Measurements from ENCODE around the gene IFITM1. TPM values are rescaled to one million over a fixed set of nuclear protein-coding genes. Genes with fewer than 3 reads are reported as not detected.
"Not testable (repeated sequence)": the region's sequence is repeated elsewhere in the genome, so short reads cannot be mapped to it uniquely, and the experiment has no call there.

Gene IFITM1
- total and polyA plus RNA-seq, 2 donors (not counting 1 experiment from before 2014, with no cell fraction given) = 21.1 to 93.0 TPM

DNA sequence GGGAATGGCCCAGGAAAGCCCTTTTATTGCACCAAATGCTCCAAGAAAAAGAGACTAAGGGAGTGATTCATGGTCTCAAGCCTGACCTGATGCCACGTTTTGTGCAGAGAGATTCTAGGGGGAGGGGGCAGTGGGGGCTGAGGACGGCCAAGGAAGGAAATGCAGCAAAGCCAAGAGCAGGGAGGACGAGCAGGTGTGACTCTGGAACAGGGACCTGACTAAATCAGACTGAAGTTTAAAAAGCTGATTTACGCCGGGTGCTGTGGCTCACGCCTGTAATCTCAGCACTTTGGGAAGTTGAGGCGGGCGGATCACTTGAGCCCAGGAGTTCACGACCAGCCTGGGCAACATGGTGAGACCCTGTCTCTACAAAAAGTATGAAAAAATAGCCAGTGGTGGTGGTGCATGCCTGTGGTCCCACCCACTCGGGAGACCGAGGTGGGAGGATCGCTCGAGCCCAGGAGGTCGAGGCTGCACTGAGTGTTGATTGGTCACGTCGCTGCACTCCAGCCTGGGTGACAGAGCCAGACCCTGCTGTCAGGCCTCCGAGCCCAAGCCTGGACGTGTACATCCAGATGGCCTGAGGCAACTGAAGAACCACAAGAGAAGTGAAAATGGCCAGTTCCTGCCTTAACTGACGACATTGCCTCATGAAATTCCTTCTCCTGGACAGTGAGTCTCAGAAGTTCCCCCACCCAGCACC lies 17.7 kb downstream of the IFITM1 start:
- no peak overlapping the region for H3K4me2 ChIP-seq (ENCODE audit: extremely low read depth, insufficient read depth, low read length)
- no peak for DNase-seq (ENCODE audit: low read depth in 2 of 2)
- no peaks in the 10 kb centered on the region for H3K9me3 ChIP-seq (ENCODE audit: control insufficient read depth, insufficient read depth, low read depth, low read length)
- H3K27ac ChIP-seq (ENCODE audit: insufficient read depth, low read length) = no peak overlapping the region
- H3K4me3 ChIP-seq (replicated peaks in 1 of 4; ENCODE audit: control extremely low read depth in 1 of 4, insufficient read depth in 1 of 4, low read depth in 3 of 4, low read length in 4 of 4) = no peak overlapping the region
- H3K4me1 ChIP-seq (ENCODE audit: control insufficient read depth, extremely low read depth, insufficient read depth, low read length) = peaks cover 8% of the 10 kb centered on the region
- no peak overlapping the region for H3K9ac ChIP-seq (ENCODE audit: insufficient read depth, low read length)
- no peaks in the 10 kb centered on the region for H3K79me2 ChIP-seq (ENCODE audit: control insufficient read depth, insufficient read depth, low read length)
- H4K20me1 ChIP-seq (ENCODE audit: control insufficient read depth, extremely low read depth, insufficient read depth, low read length) = no peaks in the 10 kb centered on the region
- H2AFZ ChIP-seq (ENCODE audit: low read length) = no peak overlapping the region
- TF ChIP-seq, protein P1, sequence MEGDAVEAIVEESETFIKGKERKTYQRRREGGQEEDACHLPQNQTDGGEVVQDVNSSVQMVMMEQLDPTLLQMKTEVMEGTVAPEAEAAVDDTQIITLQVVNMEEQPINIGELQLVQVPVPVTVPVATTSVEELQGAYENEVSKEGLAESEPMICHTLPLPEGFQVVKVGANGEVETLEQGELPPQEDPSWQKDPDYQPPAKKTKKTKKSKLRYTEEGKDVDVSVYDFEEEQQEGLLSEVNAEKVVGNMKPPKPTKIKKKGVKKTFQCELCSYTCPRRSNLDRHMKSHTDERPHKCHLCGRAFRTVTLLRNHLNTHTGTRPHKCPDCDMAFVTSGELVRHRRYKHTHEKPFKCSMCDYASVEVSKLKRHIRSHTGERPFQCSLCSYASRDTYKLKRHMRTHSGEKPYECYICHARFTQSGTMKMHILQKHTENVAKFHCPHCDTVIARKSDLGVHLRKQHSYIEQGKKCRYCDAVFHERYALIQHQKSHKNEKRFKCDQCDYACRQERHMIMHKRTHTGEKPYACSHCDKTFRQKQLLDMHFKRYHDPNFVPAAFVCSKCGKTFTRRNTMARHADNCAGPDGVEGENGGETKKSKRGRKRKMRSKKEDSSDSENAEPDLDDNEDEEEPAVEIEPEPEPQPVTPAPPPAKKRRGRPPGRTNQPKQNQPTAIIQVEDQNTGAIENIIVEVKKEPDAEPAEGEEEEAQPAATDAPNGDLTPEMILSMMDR (conservative IDR thresholded peaks at IDR 0.05 in 1 of 2, IDR thresholded peaks at IDR 0.05 in 1 of 2; ENCODE audit: low read depth in 1 of 2, low read length in 2 of 2) = no peak
- no peak for TF ChIP-seq EZH2 (IDR thresholded peaks at IDR 0.05; ENCODE audit: low read length, missing control alignments)
- no peaks in the 10 kb centered on the region for H3K36me3 ChIP-seq (ENCODE audit: control insufficient read depth, insufficient read depth, low read length)
- no peaks in the 10 kb centered on the region for H3K27me3 ChIP-seq (ENCODE audit: control insufficient read depth, insufficient read depth, low read length)

DNA sequence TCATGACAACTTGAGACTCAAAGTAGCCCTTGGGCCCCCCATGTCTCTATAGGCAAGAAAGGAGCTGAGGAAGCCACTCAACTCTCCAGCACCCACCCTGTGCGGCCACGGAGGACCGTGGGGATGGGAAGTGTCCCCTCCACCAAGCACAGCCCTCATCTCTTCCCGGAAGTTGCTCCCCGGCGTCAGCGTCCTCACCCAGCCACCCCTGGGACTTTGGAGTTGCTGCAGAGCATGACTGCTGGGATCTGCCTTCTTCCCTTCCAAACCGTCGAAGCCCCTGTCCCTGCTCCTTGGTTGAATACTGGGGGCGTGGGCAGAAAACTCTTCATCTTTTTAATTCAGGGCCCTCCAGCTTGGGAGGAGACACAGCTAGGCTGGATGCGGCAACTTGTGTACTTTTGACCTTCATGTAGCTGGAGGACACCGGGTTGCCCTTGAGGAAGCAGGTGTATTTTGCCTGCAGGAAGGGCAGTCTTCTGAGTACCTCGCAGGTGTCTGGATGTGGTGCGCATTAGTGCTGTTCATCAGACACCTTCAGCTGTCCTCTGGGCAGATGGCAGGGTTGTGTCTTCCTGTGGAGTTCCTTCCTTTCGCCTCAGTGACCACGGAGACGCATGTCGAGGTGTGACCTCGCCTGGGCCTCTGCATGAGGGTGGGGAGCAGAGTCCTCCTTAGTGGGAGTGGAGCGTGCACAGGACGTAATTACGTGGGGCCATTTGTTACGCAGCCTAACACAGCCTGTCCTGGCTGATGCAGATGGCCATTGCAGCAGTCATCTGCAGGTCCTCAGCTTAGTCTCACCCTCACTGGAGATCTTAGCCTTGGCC lies 19.0 kb downstream of the IFITM1 start:
- Histone ChIP-seq H3K79me2 (ENCODE audit: control insufficient read depth, insufficient read depth, low read length) (no peaks in the 10 kb centered on the region), H2AFZ (ENCODE audit: low read length) (no peak overlapping the region), H3K4me3 (replicated peaks in 1 of 4; ENCODE audit: control extremely low read depth in 1 of 4, insufficient read depth in 1 of 4, low read depth in 3 of 4, low read length in 4 of 4) (no peak overlapping the region), H3K36me3 (ENCODE audit: control insufficient read depth, insufficient read depth, low read length) (no peaks in the 10 kb centered on the region), H3K9ac (ENCODE audit: insufficient read depth, low read length) (no peak overlapping the region), H3K4me2 (ENCODE audit: extremely low read depth, insufficient read depth, low read length) (no peak overlapping the region), H3K27ac (ENCODE audit: insufficient read depth, low read length) (no peak overlapping the region), H3K9me3 (ENCODE audit: control insufficient read depth, insufficient read depth, low read depth, low read length) (no peaks in the 10 kb centered on the region), H3K4me1 (ENCODE audit: control insufficient read depth, extremely low read depth, insufficient read depth, low read length) (no peaks in the 10 kb centered on the region), H4K20me1 (ENCODE audit: control insufficient read depth, extremely low read depth, insufficient read depth, low read length) (no peaks in the 10 kb centered on the region), H3K27me3 (ENCODE audit: control insufficient read depth, insufficient read depth, low read length) (no peaks in the 10 kb centered on the region)
- TF ChIP-seq EZH2 (IDR thresholded peaks at IDR 0.05; ENCODE audit: low read length, missing control alignments) = no peak
- TF ChIP-seq, protein P1 (conservative IDR thresholded peaks at IDR 0.05 in 1 of 2, IDR thresholded peaks at IDR 0.05 in 1 of 2; ENCODE audit: low read depth in 1 of 2, low read length in 2 of 2) = no peak
- DNase-seq (ENCODE audit: low read depth in 2 of 2) = no peak

DNA sequence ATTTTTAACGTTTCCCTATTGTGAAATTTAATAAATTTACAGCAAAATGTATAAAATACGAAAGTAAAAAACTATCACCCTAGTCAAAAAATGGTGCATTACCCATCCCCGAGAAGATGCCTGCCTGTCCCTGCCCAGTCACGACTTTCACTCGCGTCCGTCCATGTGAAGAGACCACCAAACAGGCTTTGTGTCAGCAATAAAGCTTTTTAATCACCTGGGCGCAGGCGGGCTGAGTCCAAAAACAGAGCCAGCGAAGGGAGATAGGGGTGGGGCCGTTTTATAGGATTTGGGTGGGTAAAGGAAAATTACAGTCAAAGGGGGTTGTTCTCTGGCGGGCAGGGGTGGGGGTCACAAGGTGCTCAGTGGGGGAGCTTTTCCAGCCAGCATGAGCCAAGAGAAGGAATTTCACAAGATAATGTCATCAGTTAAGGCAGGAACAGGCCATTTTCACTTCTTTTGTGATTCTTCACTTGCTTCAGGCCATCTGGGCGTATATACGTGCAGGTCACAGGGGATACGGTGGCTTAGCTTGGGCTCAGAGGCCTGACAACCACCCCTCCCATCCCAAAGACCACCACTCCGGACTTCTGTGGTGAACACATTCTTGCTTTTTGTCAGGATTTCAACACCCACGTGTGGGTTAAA lies 19.9 kb downstream of the IFITM1 start:
- H3K79me2 ChIP-seq (ENCODE audit: control insufficient read depth, insufficient read depth, low read length); H3K27ac ChIP-seq (ENCODE audit: insufficient read depth, low read length); H3K4me2 ChIP-seq (ENCODE audit: extremely low read depth, insufficient read depth, low read length); H2AFZ ChIP-seq (ENCODE audit: low read length); H3K27me3 ChIP-seq (ENCODE audit: control insufficient read depth, insufficient read depth, low read length); H3K4me3 ChIP-seq (replicated peaks in 1 of 4; ENCODE audit: control extremely low read depth in 1 of 4, insufficient read depth in 1 of 4, low read depth in 3 of 4, low read length in 4 of 4); H3K9ac ChIP-seq (ENCODE audit: insufficient read depth, low read length); H4K20me1 ChIP-seq (ENCODE audit: control insufficient read depth, extremely low read depth, insufficient read depth, low read length); H3K9me3 ChIP-seq (ENCODE audit: control insufficient read depth, insufficient read depth, low read depth, low read length); H3K36me3 ChIP-seq (ENCODE audit: control insufficient read depth, insufficient read depth, low read length); DNase-seq (ENCODE audit: low read depth in 2 of 2); H3K4me1 ChIP-seq (ENCODE audit: control insufficient read depth, extremely low read depth, insufficient read depth, low read length): not testable (repeated sequence)

Measured in fibroblast of lung (primary cell).